Muscle of back (tissue), 11 donors: ENCODE measurements around the gene DAB2IP. TPM values are rescaled to one million over a fixed set of nuclear protein-coding genes. Genes with fewer than 3 reads are reported as not detected.

ENCODE experiments used
- DNase-seq, 3 donors: peaks; one replicate each; pipeline versions ENCODE4 v3.0.0 to v3.0.0-alpha.2; 2013
- polyA plus RNA-seq, 10 donors: library from polyadenylated mRNA; unstranded; fragments of 120-200 nt; gene quantifications; one replicate each; pipeline ENCODE4 v1.2.1, GENCODE V29; 2013; ENCODE audit not compliant: insufficient read length in 10 of 10

Gene DAB2IP
- polyA plus RNA-seq, 10 donors = 31.1 to 42.6 (median 36.5) TPM

DNA sequence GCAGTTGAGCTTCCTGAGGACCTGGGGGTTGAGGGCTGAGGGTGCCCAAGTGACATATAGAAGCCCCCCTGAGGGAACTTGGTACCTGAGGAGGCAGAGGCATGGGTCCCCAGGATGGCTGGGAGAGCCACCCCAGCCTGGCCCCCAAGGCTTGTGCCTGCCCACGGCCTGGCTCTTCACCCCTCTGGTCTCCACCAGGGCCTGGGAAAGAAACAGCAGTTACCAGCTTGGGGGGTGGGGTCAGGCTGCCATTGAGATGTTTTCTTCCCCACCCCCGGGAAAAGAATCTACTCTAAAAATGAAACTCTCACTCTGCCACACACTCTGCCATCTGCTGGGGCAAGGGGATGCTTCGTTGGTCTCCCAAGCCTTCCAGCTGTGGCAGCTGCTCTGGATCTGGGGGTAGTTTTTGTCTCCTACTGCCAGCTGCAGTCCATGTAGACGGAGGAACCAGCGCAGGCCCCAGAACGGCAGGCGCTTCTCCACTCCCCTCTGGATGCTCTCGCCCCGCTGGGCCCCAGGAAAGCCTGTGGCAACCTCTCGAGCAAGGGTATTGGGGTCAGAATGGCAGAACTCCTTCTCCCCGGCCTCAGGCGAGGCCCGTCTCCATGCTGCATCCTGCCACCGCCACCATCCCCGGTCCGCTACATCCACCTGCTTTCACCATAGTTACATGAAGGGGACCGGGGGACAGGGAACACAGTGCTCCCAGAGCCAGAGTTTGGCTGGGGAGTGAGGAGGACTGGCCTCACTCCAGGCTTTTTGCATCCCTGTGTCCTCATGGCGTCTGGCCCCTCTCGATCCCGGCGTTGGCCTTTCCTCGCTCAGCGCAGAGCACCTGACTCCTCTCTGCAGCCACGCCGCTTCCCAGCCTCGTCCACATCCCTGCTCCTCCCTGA, 123.5 kb downstream of the DAB2IP start:
- DNase-seq = peak in 2 of 3 donors; percentile 33 to 52

DNA sequence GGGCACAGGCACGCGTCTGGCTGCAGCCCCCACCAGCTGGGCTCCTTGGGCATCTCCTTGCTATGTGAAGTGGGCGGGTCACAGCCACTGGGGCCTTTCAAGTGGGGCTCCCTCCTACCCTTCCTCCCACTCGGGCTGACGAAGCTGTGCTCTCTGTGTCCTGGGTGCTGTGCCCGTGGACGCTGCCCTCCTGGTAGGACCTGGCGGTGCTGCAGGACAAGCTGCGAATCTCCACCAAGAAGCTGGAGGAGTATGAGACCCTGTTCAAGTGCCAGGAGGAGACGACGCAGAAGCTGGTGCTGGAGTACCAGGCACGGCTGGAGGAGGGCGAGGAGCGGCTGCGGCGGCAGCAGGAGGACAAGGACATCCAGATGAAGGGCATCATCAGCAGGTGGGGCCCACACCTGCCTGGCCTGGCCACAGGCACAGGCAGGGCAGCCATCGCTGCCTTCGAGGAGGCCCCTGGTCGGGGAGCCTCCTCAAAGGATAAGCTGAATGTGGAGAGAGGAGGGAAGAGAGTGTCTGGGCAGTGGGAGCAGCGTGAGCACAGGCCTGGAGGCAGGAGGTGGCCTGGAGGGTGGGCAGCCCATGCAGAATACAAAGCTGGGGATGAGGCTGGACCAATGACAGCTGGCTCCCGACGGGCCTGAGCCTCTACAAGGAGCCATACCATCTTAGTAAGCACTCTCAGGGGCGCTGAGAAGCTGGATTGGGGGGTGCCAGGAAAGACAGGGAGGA, 124.7 kb downstream of the DAB2IP start:
- no peak for DNase-seq

DNA sequence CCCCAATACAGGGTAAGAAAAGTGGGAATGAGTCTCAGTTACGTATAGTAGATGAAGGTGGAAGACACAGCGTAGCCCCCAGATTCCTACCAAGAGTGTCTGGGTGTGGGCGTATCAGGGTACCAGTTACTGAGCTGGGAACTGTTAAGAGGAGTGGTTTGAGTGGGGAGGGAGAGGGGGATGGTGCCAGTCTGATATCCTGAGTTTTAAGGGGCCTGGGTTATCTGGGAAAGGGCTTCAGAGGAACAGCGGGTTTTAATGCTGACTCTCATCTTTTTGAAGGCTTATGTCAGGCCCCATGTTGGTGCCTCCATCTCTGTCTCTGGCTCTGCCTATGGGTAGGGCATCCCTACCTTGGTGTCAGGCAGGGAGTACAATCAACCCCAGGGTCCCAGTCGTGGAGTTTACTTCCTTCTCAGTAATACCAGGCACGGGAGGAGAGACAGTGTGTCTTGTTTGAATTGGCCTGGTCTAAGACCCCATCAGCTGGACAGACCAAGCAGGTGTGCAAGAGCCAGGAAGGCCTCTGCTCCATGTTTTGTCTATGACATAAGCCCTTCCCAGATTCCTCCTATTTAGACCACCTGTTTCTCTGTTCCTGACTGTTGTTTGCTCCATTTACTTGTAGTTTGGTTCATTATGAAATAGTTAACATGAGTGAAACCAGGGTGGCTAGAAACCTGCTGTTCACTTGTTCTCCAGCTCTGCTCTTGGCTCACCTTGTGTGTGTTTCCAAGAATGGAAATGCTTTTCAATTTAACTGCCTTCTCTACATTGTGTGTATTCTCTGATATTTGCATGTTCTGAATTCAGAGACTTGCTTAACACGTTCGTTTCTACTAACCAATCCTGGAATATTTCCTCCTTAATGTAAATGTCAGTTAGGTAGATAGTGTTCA, 125.6 kb downstream of the DAB2IP start:
- no peak for DNase-seq

GRCh38 chr9:121778252-121779225, 127.1 kb downstream of the DAB2IP start:
- no peak for DNase-seq

GRCh38 chr9:121779381-121780117, 128.1 kb downstream of the DAB2IP start:
- peak in 1 of 3 donors; percentile 38 for DNase-seq

- DNase-seq = no peak
These were observed 129.0 kb downstream of the DAB2IP start for GRCh38 chr9:121780177-121781040.

DNA sequence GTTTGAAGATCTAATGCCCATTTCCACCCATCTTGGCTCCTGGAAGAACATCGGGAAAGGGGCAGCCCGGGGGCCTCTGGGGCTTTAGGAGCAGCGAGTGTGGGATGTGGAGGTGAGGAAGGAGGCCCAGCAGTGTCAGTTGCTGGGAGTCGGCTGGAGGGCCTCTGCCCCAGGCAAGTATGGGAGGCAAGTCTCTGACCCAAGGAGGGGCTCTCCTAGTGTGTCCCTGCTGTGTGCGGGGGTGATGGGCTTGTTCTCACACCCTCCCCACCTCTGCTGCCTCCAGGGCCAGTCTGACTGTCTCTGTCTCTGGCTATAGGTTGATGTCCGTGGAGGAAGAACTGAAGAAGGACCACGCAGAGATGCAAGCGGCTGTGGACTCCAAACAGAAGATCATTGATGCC, 129.7 kb downstream of the DAB2IP start:
- no peak for DNase-seq

- DNase-seq = no peak
These were observed 130.4 kb downstream of the DAB2IP start for GRCh38 chr9:121781701-121782464.

DNA sequence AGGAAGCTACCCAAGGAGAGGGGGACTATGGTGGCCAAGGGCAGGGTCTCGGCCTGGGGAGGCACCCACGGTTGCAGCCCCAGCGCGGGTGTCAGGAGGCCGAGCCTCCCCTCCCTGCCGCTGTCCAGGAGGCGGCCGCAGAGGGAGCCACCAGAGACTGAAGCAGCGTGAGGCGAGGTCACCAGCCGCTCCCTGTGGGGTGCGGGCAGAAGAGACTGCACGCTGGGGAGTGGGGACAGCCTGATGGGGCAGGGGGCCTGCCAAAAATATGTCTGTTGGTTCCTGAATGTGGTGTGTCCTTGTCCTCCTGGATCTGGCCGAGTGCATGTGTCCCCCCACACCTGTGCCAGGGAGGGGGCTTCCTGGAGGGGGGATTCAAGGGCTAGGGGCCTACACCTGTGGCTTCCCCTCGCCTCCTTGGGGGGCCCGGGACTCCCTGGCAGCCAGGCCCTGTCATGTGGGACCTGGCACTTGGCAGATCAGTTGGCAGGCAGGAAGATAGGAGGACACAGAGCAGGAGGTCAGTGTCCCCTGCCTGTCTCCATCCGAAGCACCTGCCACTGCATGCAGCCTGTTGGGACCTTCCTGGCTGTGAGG, 131.2 kb downstream of the DAB2IP start:
- DNase-seq = no peak

GRCh38 chr9:121783111-121783510, 131.7 kb downstream of the DAB2IP start:
- no peak for DNase-seq

DNA sequence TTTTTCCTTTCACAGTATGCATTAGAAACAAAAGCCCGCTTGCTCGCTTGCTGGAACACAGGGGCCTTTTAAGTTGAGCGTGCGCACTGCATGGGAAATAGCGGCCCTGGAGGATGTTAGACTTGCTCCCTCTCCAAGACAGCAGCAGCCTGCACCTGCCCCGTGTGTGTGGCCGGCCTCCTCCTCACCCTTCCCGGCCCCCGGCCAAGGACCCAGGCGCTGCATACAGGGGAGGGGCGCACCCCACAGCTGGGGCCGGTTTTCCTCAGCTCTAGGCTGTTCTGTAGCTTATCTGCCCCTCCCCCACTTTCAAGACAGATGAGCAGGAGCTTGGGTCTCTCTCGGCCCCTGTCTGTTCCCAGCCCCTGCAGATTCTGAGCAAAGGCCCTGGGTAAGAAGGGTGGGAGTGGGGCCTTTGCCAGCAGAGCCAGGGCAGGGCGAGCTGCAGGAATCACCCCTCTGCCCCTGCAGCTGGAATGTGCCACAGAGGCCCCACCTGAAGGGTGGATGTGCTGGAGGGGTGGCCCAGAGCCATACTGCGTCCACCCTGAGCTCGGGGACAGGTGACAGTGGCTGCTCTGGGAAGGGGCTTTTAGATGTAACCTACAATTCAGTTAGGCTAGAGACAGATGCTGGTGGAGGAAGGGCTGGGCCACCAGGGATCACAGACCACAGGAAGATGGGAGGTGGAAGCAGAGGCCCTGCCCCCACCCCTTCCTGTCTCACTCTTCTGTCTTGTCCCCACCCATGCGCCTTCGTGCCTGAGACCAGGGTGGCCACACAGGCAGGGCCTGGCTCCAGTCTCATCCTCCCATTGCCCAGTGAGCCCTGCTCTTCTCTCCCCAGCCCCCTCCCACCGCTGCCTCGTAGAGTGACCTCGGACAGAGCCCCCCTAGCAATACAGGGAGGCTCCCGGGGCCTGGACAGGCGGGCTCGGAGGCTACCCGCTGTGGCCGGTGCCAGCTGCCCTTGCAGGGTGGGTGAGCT, 132.4 kb downstream of the DAB2IP start:
- DNase-seq = peak; percentile 24 to 88 (median 46)

GRCh38 chr9:121784731-121785411, 133.4 kb downstream of the DAB2IP start:
- DNase-seq = peak in 1 of 3 donors; percentile 65

DNA sequence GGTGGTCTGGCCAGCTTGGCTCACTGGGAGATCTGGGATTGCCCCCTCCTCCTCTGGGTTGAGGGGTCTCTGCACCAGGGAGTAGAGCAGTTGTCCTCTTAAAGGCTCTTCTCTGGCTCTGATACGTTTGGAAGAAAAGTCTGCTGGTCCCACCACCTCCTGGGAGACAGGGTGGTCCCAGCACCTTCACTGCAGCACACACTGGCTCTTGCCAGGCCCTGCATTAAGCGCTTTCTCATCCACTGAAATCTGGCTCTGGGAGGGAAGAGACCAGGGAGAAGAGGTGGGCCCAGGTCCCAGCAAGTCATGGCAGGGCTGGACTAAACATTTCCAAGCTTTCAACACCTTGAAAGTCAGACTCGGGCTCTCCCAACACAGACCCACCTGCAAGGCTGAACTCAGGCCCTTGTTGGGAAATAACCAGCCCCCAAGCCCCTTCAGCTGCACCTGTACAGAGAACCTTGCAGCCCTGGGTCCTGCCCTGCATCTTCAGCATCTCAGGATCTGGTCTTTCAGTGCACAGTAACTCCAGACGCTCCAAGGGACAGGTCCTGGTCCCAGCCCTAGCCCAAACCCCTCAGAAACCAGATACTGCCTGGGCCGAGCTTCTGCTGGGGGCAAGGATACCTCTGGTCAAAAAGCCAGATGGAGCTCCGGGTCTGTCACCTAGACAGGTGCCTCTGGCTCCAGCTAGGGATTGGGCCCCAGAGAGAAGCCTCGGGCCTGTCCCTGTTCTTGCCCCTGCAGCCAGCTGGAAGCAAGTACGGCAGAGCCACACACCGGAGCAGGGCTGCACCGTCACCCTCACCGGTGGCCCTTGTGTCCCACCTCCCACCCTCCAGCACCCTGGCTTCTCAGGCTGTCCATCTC, 134.5 kb downstream of the DAB2IP start:
- DNase-seq = no peak

DNA sequence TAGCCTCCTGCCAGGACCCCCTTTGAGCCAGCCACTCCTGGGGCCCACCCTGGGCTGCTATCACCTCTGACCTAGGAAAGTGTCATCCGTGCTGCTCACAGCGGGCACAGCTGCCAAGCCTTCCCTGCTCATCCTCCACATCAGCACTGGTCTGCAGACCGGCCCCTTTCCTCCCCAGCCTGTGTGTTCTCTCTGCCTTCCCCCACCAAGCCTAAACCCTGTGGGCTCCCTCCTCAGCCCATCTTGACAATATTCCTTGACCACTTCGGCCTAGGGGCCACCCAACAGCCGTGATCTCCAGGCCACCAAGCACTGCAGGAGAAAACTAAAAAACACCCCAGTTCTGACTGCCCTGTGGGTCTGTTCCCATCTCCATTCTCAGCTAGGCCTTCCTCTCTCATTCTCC, 135.1 kb downstream of the DAB2IP start:
- DNase-seq = no peak

- DNase-seq = no peak
These were observed 135.6 kb downstream of the DAB2IP start for GRCh38 chr9:121786998-121787422.
